Thymus (tissue), 11 donors: ENCODE results near the gene KRTAP9-3. TPM values are rescaled to one million over a fixed set of nuclear protein-coding genes. Genes with fewer than 3 reads are reported as not detected.
"Not testable (repeated sequence)": the region's sequence is repeated elsewhere in the genome, so short reads cannot be mapped to it uniquely, and the experiment has no call there.

Source experiments
- DNase-seq, 9 donors: peaks; one replicate each; pipeline ENCODE4 v3.0.0-alpha.2; 2013; ENCODE audit warnings: low spot score in 9 of 9, low read depth in 6 of 9, missing footprints in 1 of 9
- H3K27ac ChIP-seq, 2 donors: one replicate each; pipeline ENCODE4 v1.5.1; 2013; ENCODE audit warnings: control low read depth in 1 of 2, low read depth in 1 of 2, low read length in 1 of 2, mild to moderate bottlenecking in 1 of 2, moderate library complexity in 1 of 2
- H3K27me3 ChIP-seq, 2 donors: one replicate each; pipeline ENCODE4 v1.5.1; 2013; ENCODE audit warnings: low read length in 1 of 2; ENCODE audit not compliant: control insufficient read depth in 2 of 2, insufficient read depth in 1 of 2
- H3K36me3 ChIP-seq, 2 donors: one replicate each; pipeline ENCODE4 v1.5.1; 2013; ENCODE audit warnings: low read length in 1 of 2, mild to moderate bottlenecking in 1 of 2, moderate library complexity in 1 of 2; ENCODE audit not compliant: control insufficient read depth in 2 of 2, insufficient read depth in 2 of 2
- H3K4me1 ChIP-seq, 2 donors: one replicate each; pipeline ENCODE4 v1.5.1; 2013; ENCODE audit warnings: low read length in 2 of 2; ENCODE audit not compliant: control insufficient read depth in 2 of 2, insufficient read depth in 2 of 2
- H3K4me3 ChIP-seq, 2 donors: one replicate each; pipeline ENCODE4 v1.5.1; 2013; ENCODE audit warnings: low read length in 2 of 2, control low read depth in 1 of 2, mild to moderate bottlenecking in 1 of 2
- H3K9me3 ChIP-seq, 2 donors: one replicate each; pipeline ENCODE4 v1.5.1; 2013; ENCODE audit warnings: low read length in 1 of 2, mild to moderate bottlenecking in 1 of 2; ENCODE audit not compliant: control insufficient read depth in 2 of 2, insufficient read depth in 1 of 2
- WGBS: extraction: QIAGEN DNeasy Blood & Tissue Kit; methylation state at CpG from one replicate; pipeline ENCODE4 v1.1.7; 2013; 5-methylcytosine and 5-hydroxymethylcytosine counted together
- polyA plus RNA-seq: library from polyadenylated mRNA; stranded (reverse); fragments of 200-250 nt; gene quantifications from one replicate; pipeline ENCODE4 v1.2.3, GENCODE V29; 2013
- total RNA-seq: library from RNA; stranded (reverse); fragments of 120-200 nt; gene quantifications from one replicate; pipeline ENCODE4 v1.2.4, GENCODE V29; 2013
- donor health status: healthy.

The KRTAP9-3 gene
- total and polyA plus RNA-seq, 2 donors = not detected

DNA sequence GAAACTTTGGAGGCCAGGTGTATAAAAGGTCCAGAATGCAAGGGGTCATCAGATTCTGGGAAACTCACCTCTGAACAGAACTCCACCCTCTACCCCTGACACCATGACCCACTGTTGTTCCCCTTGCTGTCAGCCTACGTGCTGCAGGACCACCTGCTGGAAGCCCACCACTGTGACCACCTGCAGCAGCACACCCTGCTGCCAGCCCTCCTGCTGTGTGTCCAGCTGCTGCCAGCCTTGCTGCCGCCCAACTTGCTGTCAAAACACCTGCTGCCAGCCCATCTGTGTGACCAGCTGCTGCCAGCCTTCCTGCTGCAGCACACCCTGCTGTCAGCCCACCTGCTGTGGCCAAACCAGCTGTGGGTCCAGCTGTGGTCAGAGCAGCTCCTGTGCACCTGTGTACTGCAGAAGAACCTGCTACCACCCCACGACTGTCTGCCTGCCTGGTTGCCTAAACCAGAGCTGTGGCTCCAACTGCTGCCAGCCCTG is 5.7 kb downstream of the KRTAP9-3 start, which contains the start of gene KRTAP9-8:
Gene KRTAP9-8 (plus strand): TSS at position 51 of the 489 bp plus-strand sequence. CDS start 53 bp downstream, at position 104.
- not testable (repeated sequence) for DNase-seq

DNA sequence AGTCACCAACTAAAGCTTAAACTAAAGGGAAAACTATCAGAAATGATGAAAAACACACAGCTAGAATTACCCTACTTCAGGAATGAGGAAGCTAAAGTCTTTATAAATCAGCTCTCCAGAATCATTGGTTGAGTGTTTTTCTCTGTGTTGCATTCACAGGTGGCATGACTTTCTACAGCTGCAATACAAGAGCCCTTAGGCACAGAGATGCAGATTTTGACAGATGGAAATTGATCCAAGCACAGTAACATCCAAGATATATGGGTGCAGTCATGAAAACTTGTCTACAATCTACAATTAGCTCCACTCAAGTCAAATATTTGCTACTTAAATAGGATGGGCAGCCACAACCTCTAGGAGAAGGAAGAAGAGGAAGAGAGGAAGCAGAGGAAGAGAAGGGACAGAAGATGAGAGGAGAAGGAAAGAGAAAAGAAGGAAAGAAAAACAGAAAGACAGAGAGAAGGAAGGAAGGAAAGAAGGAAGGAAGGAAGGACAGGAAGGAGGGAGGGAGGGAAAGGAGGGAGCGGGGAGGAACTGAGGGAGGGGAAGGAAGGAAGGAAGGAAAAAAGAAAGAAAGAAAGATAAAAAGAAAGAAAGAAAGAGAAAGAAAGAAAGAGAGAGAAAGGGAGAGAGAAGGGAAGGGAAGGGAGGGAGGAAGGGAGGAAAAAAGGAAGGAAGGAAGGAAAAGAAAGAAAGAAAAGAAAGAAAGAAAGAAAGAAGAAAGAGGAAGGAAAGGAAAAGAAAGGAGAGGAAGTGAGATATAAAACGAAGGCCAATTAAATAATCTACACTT is 14.9 kb downstream of the KRTAP9-3 start:
- not testable (repeated sequence) for H3K4me1 ChIP-seq, H3K27ac ChIP-seq, DNase-seq, H3K4me3 ChIP-seq, H3K9me3 ChIP-seq, H3K36me3 ChIP-seq, H3K27me3 ChIP-seq
- 63% methylated on average over 2 of the region's 2 CpGs for WGBS

More for the DNA sequence above, 5.7 kb downstream of the KRTAP9-3 start, which contains the start of gene KRTAP9-8:
- not testable (repeated sequence) for H3K36me3 ChIP-seq, H3K4me1 ChIP-seq, H3K9me3 ChIP-seq, H3K4me3 ChIP-seq, H3K27ac ChIP-seq, H3K27me3 ChIP-seq
- 80% methylated on average over 3 of the region's 3 CpGs for WGBS

DNA sequence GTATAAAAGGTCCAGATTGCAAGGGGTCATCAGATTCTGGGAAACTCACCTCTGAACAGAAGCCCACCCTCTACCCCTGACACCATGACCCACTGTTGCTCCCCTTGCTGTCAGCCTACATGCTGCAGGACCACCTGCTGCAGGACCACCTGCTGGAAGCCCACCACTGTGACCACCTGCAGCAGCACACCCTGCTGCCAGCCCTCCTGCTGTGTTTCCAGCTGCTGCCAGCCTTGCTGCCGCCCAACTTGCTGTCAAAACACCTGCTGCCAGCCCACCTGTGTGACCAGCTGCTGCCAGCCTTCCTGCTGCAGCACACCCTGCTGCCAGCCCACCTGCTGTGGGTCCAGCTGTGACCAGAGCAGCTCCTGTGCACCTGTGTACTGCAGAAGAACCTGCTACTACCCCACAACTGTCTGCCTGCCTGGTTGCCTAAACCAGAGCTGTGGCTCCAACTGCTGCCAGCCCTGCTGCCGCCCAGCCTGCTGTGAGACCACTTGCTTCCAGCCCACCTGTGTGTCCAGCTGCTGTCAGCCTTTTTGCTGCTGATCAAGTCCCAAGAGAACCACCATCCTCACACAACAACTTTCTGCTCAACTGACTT is 17.5 kb downstream of the KRTAP9-3 start, which contains the start of gene KRTAP9-4:
Gene KRTAP9-4 (plus strand): TSS at position 51 of the 604 bp plus-strand sequence. CDS start 34 bp downstream, at position 85.
- DNase-seq = not testable (repeated sequence)

DNA sequence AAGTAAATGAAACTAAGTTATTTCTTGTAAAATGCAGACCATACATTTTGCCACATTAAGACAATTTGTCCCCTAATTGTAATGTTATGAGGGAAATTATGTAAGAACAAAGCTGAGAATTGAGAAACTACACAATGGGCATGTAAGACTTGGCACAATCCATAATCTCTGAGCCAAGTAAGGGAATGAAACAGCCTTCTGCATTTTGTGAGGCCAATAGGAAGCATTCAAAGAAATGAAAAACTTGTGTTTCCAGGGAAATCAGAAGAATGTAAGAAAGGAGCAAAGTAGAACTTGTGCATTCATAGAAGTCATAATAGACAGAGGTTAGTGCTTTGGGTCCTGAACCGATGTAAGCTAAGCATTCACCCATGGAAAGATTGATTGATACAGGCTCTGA is 19.0 kb downstream of the KRTAP9-3 start:
- H3K4me3 ChIP-seq = no peak overlapping the region
- 96% methylated on average over 1 of the region's 1 CpG for WGBS

More for the DNA sequence above, 17.5 kb downstream of the KRTAP9-3 start, which contains the start of gene KRTAP9-4:
- not testable (repeated sequence) for H3K27me3 ChIP-seq, H3K9me3 ChIP-seq, H3K4me3 ChIP-seq, H3K36me3 ChIP-seq, H3K27ac ChIP-seq, H3K4me1 ChIP-seq
- WGBS = 67% methylated on average over 2 of the region's 2 CpGs

DNA sequence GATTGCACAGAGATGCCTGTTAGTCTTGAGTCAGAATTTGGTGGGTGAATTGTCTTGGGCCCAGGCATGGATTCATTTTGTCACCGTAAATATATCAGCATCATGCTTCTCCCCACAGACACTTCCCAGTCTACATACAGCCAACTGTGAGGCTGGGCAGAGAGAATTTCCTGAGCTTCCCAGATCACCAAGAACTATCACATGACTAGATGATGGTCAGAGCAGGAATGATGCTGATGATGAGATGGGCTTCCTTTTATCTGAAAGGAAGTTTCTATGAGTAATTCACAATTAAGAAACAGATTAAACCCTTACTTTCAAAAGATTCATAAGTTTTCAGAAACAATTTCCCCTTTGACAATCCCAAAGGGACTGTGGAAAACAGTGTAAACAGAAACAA is 22.6 kb downstream of the KRTAP9-3 start:
- 55% methylated on average over 1 of the region's 1 CpG for WGBS
- H3K27me3 ChIP-seq = no peaks in the 10 kb centered on the region
- DNase-seq = no peak
- no peaks in the 10 kb centered on the region for H3K4me1 ChIP-seq
- H3K36me3 ChIP-seq = no peaks in the 10 kb centered on the region
- H3K9me3 ChIP-seq = no peaks in the 10 kb centered on the region
- no peak overlapping the region for H3K27ac ChIP-seq
- no peak overlapping the region for H3K4me3 ChIP-seq

More for the DNA sequence above, 19.0 kb downstream of the KRTAP9-3 start:
- Histone ChIP-seq H3K27ac (no peak overlapping the region), H3K36me3 (no peaks in the 10 kb centered on the region), H3K4me1 (no peaks in the 10 kb centered on the region), H3K27me3 (no peaks in the 10 kb centered on the region), H3K9me3 (no peaks in the 10 kb centered on the region)
- DNase-seq = no peak

DNA sequence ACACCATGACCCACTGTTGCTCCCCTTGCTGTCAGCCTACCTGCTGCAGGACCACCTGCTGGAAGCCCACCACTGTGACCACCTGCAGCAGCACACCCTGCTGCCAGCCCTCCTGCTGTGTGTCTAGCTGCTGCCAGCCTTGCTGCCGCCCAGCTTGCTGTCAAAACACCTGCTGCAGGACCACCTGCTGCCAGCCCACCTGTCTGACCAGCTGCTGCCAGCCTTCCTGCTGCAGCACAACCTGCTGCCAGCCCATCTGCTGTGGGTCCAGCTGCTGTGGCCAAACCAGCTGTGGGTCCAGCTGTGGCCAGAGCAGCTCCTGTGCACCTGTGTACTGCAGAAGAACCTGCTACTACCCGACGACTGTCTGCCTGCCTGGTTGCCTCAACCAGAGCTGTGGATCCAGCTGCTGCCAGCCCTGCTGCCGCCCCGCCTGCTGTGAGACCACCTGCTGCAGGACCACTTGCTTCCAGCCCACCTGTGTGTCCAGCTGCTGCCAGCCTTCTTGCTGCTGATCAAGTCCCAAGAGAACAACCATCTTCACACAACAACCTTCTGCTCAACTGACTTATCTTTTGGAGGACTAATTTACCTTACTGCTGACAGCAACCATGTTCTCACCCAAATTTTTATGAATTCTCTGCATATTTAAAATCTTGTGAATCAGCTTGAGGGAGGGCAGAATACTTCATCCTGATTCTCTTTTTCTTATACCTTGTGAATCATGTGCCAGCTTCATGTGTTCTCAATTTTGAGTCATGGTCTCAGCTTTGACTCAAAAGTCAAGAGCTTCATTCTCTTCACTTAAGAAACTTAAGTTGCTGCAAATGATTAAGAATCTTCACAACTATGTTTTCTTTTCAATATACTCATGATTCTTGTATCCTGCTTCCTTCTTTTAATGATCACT is 23.4 kb downstream of the KRTAP9-3 start, which contains the start of gene KRTAP9-9:
Gene KRTAP9-9 (plus strand): TSS at position 4 of the 910 bp plus-strand sequence.
- DNase-seq, H3K27me3 ChIP-seq, H3K9me3 ChIP-seq, H3K36me3 ChIP-seq, H3K4me1 ChIP-seq, H3K4me3 ChIP-seq, H3K27ac ChIP-seq: not testable (repeated sequence)
- WGBS = 92% methylated on average over 5 of the region's 5 CpGs

DNA sequence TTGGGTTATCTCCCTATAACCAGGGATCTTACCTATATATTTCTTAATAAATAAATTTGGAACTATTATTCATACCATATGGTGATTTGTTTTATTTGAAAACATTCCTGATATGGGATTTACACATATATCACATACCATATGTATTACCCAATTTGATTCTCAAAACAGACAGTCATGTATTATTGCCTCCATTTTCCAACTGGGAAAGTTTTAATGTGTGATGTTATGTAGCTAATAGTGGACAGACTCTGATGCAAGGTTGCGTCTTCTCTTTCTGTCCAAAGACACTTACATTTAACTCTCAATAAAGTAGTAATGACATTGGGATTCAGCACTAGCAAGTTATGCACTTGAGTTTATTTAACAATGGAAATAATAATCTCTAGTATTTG is 24.0 kb downstream of the KRTAP9-3 start:
- 98% methylated on average over 1 of the region's 1 CpG for WGBS
- Histone ChIP-seq H3K36me3 (no peaks in the 10 kb centered on the region), H3K27ac (no peak overlapping the region), H3K9me3 (no peaks in the 10 kb centered on the region), H3K4me1 (no peaks in the 10 kb centered on the region), H3K4me3 (no peak overlapping the region), H3K27me3 (no peaks in the 10 kb centered on the region)
- DNase-seq = no peak

DNA sequence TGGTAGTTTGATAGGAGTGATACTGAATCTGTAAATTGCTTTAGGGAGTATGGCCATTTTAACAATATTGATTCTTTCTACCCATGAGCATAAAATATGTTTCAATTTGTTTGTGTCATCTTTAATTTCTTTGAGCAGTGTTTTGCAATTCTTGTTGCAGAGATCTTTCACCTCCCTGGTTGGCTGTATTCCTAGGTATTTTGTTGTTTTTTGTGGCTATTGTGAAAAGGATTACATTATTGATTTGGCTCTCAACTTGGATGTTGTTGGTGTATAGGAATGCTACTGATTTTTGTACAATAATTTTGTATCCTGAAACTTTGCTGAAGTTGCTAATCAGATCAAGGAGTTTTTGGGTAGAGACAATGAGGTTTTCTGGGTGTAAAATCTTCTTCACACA is 26.2 kb downstream of the KRTAP9-3 start:
- Histone ChIP-seq H3K27ac (no peak overlapping the region), H3K9me3 (no peaks in the 10 kb centered on the region), H3K4me3 (no peak overlapping the region), H3K27me3 (no peaks in the 10 kb centered on the region), H3K36me3 (no peaks in the 10 kb centered on the region), H3K4me1 (no peaks in the 10 kb centered on the region)
- DNase-seq = no peak
